Uterus (tissue), 2 donors: Measurements from ENCODE around the gene KRT86.
A peak's percentile ranks its signal among the peaks of the same experiment; 100 is the strongest.

ENCODE experiments used
- CTCF ChIP-seq, 4 experiments: fragments of 200-600 bp in 2 of 4; fragments of 450-650 bp in 2 of 4; sonication (generic) in 2 of 4; IDR thresholded peaks; one replicate each; pipeline ENCODE4 v1.5.1; 2016 to 2019; ENCODE audit warnings: antibody characterized with exemption in 4 of 4, mild to moderate bottlenecking in 2 of 4, moderate library complexity in 1 of 4
- POLR2A ChIP-seq, 2 donors: fragments of 450-650 bp; IDR thresholded peaks; one replicate each; pipeline ENCODE4 v1.6.1; 2016; ENCODE audit warnings: antibody characterized with exemption in 2 of 2, mild to moderate bottlenecking in 1 of 2, moderate library complexity in 1 of 2

- TF ChIP-seq POLR2A (IDR thresholded peaks at IDR 0.05) (peak in 1 of 2 donors; percentile 20), CTCF (IDR thresholded peaks at IDR 0.05) (no peak)
Observed at GRCh38 chr12:52307836-52308805, 33.7 kb downstream of the KRT86 start.
